Measurements from ENCODE around the gene KCND3. TPM values are rescaled to one million over a fixed set of nuclear protein-coding genes. Genes with fewer than 3 reads are reported as not detected.
A peak's percentile ranks its signal among the peaks of the same experiment; 100 is the strongest.

The KCND3 gene
- total and polyA plus RNA-seq, 2 of the 4 experiments (the other 2 are of a cell fraction), result under 0.01 to 0.03 TPM

DNA sequence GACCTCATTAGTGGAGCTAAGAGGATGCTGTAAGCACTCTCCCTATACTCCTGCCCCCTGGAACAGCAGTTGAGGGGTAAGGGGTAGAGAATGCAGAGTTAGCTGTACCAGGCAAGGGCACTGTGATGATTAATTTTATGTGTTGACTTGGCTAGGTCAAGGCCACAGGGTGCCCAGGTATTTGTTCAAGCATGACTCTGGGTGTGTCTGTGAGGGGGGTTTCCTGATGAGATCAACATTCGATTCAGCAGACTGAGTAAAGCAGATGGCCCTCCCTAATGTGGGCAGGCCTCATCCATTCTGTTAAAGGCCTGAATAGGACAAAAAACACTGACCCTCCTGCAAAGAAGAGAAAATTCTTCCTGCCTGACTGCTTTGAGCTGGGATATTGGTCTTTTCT lies 110.8 kb downstream of the KCND3 start:
- Histone ChIP-seq H2AK9ac (replicated peaks; ENCODE audit: low read depth, low read length, poor library complexity) (peak overlapping the region; percentile 67), H3K56ac (ENCODE audit: extremely low read depth, insufficient read depth, low read length) (peak overlapping the region; percentile 64; the same call in 1 of the 2 replicates), H3K79me1 (ENCODE audit: low read depth in 1 of 2, low read length in 2 of 2) (no peaks in the 10 kb centered on the region), H4K5ac (ENCODE audit: low read depth, low read length) (peak overlapping the region; percentile 56), H2BK120ac (ENCODE audit: low read depth, low read length) (peak overlapping the region; percentile 88), H3K4me2 (ENCODE audit: low read depth, low read length) (no peak overlapping the region), H2AK5ac (ENCODE audit: low read depth, low read length) (peak overlapping the region; percentile 64), H3K4ac (ENCODE audit: low read depth, low read length) (peak overlapping the region; percentile 79), H3K27ac (ENCODE audit: insufficient read depth, low read length) (peak overlapping the region; percentile 71), H3K9ac (ENCODE audit: low read depth, low read length) (no peak overlapping the region), H3K36me3 (ENCODE audit: control insufficient read depth, insufficient read depth, low read length) (no peaks in the 10 kb centered on the region), H2AFZ (replicated peaks; ENCODE audit: low read length, poor library complexity) (no peak overlapping the region), H2BK20ac (ENCODE audit: low read depth, low read length) (peak overlapping the region; percentile 87), H3K14ac (replicated peaks; ENCODE audit: low read depth, low read length) (peak overlapping the region; percentile 31), H4K20me1 (ENCODE audit: insufficient read depth, low read length) (no peaks in the 10 kb centered on the region), H4K8ac (ENCODE audit: low read depth in 2 of 2, low read length in 2 of 2) (peak overlapping the region; percentile 14 to 59; a peak in 2 of 4 replicates), H2BK15ac (ENCODE audit: low read depth, low read length) (peak overlapping the region; percentile 58; the same call in 1 of the 3 replicates), H3K9me1 (ENCODE audit: insufficient read depth, low read length) (peaks cover 5% of the 10 kb centered on the region; the same call in 1 of the 2 replicates), H3K9me3 (ENCODE audit: control insufficient read depth, insufficient read depth, low read length) (no peaks in the 10 kb centered on the region), H3K23ac (ENCODE audit: low read depth, low read length) (peak overlapping the region; percentile 18; the same call in 1 of the 2 replicates), H3K27me3 (ENCODE audit: control insufficient read depth, insufficient read depth, low read length) (peaks cover 12% of the 10 kb centered on the region), H4K91ac (ENCODE audit: insufficient read depth, low read depth, low read length) (peak overlapping the region; percentile 73), H3K4me1 (ENCODE audit: control insufficient read depth, insufficient read depth, low read length) (peaks cover 15% of the 10 kb centered on the region), H2BK5ac (ENCODE audit: low read depth, low read length, poor library complexity, severe bottlenecking) (peak overlapping the region; percentile 88), H3K18ac (ENCODE audit: low read depth, low read length) (peak overlapping the region; percentile 61), H3K4me3 (ENCODE audit: insufficient read depth, low read depth, low read length) (no peak overlapping the region)
- dilution Hi-C loops (cut with HindIII; ENCODE audit: low sequenced_read_pairs, unreplicated experiment) (no loop called here), intact Hi-C loops (cut with micrococcal nuclease) (loop anchor here (5.0 kb wide), 1 partner anchor 101 kb away; no protein-coding TSS in a partner anchor), in situ Hi-C loops (cut with MboI; ENCODE audit: low sequenced_read_pairs) (no loop called here)
- ChIA-PET CTCF (interaction anchor here (0.7 kb wide), 1 partner anchor 13 kb away, joined by 3 read pairs; no protein-coding TSS in a partner anchor), POLR2A (ENCODE audit: unreplicated experiment) (no interaction called here)
- ATAC-seq (ENCODE audit: low read depth) (peak; percentile 13), DNase-seq (no peak)
- BruUV-seq (replicated peaks), result no TSS peak
- no CpG with 5 or more reads among the region's 1 CpG for WGBS, 2 experiments (ENCODE audit: extremely low coverage in 2 of 2, insufficient read length in 1 of 2)
- TF ChIP-seq CHD1 (IDR thresholded peaks at IDR 0.05; ENCODE audit: low read depth, low read length) (no peak), RAD21 (IDR thresholded peaks at IDR 0.05; ENCODE audit: low read length) (no peak), RCOR1 (IDR thresholded peaks at IDR 0.05; ENCODE audit: insufficient replicate concordance, low read length) (no peak), RFX5 (IDR thresholded peaks at IDR 0.05; ENCODE audit: low read depth, low read length) (no peak), MAZ (IDR thresholded peaks at IDR 0.05; ENCODE audit: borderline replicate concordance, low read depth, low read length) (no peak), SMC3 (IDR thresholded peaks at IDR 0.05; ENCODE audit: low read depth, low read length) (no peak), POLR2A (IDR thresholded peaks at IDR 0.05; ENCODE audit: low read depth, low read length) (no peak), BHLHE40 (IDR thresholded peaks at IDR 0.05; ENCODE audit: low read depth, low read length) (no peak), FOS (IDR thresholded peaks at IDR 0.05; ENCODE audit: low read depth, low read length) (no peak)

Data from IMR-90 (cell line).